Caki2 (cell line): ENCODE results near the gene NFIA. TPM values are rescaled to one million over a fixed set of nuclear protein-coding genes. Genes with fewer than 3 reads are reported as not detected.

Source experiments
- DNase-seq: peaks from one replicate; pipeline ENCODE4 v3.0.0-alpha.2; 2015; ENCODE audit warnings: low read depth
- in situ Hi-C: cut with HindIII; loops from 2 replicates; pipeline ENCODE4 v1.10.0; 2016; ENCODE audit warnings: low sequenced_read_pairs, low pct_unique_long_range_greater_than_20kb, mixed read lengths
- total RNA-seq: library from RNA; depleted of rRNA; stranded (reverse); fragments of >200 nt; shearing (Covaris generic); gene quantifications from 2 replicates; pipeline ENCODE4 v1.2.3, GENCODE V29; 2014; ENCODE audit warnings: low replicate concordance

Gene NFIA
- total RNA-seq, 1 experiment from 2014 or later = 8.7 TPM

GRCh38 chr1:61315011-61315410 lies 232.7 kb downstream of the NFIA start:
- in situ Hi-C loops = no loop called here
- DNase-seq = no peak

DNA sequence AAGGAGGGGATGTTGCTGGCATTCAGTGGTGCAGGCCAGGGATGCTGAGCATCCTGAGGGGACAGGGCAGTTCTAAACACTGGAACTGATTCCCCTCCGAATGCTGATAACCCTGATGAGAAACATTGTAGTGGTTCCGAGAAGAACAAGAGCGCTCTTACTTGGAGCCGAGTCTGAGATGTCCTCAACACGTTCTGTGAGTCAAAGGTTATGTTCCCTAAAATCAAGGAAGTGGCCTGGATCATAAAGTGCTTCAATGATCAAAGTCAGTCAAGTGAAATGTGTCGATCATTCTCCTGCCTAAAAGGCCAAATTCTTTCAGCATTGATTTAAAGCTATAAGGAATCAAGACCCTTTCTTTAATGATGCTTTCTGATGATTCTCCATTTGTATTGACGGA lies 234.1 kb downstream of the NFIA start:
- no peak for DNase-seq
- in situ Hi-C loops = no loop called here

- DNase-seq = peak; percentile 46
- in situ Hi-C loops = no loop called here
Measured at GRCh38 chr1:61318319-61319125, 236.2 kb downstream of the NFIA start.

DNA sequence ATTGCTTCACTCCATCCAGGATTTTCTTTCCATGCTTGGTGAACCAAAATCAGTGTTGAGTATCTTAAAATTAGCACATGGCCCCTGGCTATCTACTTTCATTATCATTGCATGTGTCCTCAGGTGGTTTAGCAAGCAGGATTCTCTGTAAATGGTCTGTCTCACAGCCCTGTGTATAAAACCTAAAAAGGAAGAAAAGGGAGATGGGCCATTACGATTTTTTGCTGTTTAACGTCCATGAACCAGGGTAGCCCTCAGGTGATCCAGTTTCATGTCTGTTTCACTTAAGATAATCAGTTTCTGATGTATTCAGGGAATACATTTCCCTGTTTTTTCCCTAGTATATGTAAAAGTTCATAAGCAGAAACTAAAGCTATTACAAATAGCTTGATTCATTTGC lies 238.2 kb downstream of the NFIA start:
- in situ Hi-C loops = no loop called here
- DNase-seq = no peak

DNA sequence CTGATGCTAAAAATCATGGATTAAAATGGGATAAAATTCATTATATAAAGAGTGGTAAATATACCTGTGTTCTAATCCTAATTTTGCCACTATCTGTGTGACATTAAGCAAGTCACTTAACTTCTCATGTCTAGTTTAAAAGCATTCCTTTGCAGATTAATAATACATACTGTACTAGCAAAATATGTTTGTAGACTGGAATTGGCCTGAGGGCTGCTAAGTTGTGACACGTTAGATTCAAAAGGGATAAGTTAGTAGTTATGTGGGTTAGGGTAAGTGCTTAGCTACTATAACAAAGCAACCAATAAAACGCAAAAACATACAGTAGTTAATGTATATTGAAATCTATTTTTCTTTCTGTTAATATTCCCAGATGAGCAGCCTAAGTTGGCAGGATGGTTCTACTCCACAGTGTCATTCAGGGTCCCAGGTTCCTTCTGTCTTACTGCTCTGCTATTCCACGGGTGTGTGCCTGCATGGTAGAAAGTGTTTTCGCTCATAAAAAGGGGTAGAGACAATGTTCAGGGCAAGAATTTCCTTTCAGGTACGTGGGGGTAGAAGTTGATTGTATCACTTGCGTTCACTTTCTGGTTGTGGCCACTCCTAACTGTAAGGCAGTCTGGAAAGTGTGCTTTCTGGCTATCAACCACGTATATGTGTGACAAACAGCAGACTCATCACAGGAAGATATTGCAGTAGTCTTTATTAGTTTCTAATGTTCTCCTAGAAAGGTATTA lies 239.8 kb downstream of the NFIA start:
- in situ Hi-C loops = no loop called here
- DNase-seq = no peak

DNA sequence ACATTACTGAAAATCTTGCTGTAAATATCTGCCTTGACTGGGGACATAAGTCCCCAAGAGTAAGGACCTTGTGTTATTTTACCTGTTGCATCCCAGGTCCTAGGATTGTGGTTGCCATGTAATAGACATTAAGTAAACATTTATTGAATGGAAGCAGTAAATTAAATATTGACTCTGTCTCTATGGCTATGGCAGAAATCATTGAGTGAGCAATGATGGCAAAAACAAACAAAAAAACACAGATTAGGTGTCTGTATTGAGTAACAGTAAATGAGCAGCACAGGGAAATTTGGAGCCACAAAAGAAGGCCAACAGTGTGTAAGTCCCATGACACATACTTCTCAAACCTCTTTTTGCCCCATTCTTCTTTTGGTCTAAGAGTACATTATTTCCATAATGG lies 240.4 kb downstream of the NFIA start:
- in situ Hi-C loops = no loop called here
- DNase-seq = no peak

DNA sequence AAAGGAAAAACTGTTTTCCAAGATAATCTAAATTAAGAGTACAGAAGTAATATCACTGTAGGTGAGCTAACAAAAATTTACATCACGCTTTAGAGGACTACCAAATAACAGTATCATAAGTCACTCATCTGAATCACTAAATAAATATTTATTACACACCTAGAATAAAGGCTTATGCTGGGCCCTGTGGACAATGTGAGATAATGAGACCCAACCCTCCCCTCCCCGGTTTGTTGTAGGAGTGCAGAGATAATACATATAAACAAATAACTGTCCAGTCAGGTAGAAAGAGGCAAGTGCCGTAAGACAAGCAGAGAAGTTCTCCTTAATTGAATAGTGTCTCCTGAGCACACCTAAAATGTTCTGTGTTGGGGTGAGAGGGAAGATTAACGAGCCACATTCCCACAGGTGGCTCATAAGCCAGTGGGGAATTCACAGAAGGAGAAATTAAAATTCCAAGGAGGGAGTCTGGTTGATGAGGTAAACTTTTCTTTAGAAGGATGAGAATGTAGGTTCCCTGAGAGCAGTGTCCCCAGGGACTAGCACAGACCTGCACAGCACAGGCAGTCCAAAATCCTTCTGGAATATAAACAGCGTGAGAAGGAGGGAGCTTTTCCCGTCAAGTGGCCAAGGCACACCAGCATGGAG lies 241.4 kb downstream of the NFIA start:
- no peak for DNase-seq
- in situ Hi-C loops = no loop called here

- DNase-seq = no peak
- in situ Hi-C loops = no loop called here
Measured at GRCh38 chr1:61326713-61327112, 244.4 kb downstream of the NFIA start.

DNA sequence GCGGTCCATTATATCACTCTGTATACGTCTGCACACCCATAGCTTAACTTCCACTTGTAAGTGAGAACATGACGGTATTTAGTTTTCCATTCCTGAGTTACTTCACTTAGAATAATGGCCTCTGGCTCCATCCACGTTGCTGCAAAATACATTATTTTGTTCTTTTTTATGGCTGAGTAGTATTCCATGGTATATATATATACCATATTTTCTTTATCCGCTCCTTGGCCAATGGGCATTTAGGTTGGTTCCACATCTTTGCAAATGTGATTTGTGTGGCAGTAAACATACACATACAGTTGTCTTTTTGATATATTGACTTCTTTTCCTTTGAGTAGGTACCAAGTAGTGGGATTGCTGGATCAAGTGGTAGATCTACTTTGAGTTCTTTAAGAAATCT lies 245.1 kb downstream of the NFIA start:
- DNase-seq = no peak
- in situ Hi-C loops = no loop called here

DNA sequence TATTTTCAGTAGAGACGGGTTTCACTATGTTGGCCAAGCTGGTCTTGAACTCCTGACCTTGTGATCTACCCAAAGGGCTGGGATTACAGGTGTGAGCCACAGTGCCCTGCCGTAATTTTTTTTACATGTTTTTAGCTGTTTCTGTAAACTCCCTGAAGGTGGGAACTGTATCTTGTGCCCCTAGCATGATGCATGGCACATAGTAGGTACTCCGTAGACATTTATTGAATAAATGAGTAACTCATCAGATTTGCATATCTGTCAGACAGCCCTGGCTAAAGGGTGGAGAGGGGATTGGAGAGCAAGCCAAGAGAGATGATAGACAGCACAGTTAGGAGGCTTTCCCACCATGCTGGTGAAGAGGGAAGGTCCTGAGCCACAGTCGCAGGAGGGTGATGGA lies 247.2 kb downstream of the NFIA start:
- no peak for DNase-seq
- in situ Hi-C loops = no loop called here

DNA sequence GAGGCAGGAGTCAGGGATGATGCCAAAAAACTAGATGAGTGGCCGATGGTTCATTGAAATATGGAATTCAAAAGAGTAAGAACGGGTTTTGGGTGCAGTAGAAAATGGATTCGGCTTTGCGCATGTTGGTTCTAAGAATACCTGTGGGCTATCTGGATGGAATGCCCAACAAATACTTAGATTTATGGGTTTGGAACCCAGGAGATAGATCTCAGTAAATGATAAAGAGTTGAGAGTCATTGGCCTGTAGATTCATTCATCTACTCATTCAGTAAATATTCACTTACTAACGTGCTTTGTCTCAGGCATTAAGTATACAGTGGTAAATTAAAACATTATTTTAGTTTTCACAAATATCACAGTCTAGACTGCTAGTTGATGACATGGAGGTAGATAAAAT lies 247.7 kb downstream of the NFIA start:
- no peak for DNase-seq
- in situ Hi-C loops = no loop called here

DNA sequence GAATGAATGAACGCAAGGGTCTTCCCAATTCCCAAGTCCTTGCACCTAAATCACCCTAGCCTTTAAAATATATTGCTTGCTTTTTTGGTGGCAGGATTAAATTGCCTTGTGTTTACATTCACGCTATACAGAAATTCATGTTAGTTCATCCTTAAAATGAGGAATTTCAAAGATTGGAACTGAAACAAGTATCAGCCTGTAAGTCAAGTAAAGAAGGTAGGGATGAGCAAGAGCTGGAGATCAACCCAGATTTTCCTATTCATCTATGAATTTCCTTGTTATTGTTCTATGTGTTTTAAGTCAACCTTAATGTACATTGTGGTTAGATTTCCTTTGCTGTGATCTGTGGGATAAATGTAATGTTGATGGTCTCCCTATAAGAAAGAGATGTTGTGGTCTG lies 248.2 kb downstream of the NFIA start:
- in situ Hi-C loops = no loop called here
- no peak for DNase-seq

GRCh38 chr1:61332196-61332753 lies 249.9 kb downstream of the NFIA start:
- in situ Hi-C loops = no loop called here
- no peak for DNase-seq

GRCh38 chr1:61332796-61333195 lies 250.4 kb downstream of the NFIA start:
- no peak for DNase-seq
- in situ Hi-C loops = no loop called here

- no peak for DNase-seq
- in situ Hi-C loops = no loop called here
Measured at GRCh38 chr1:61334718-61335589, 252.6 kb downstream of the NFIA start.

- in situ Hi-C loops = no loop called here
- DNase-seq = peak; percentile 9
Measured at GRCh38 chr1:61337037-61337436, 254.7 kb downstream of the NFIA start.

- in situ Hi-C loops = no loop called here
- no peak for DNase-seq
Measured at GRCh38 chr1:61337441-61337951, 255.1 kb downstream of the NFIA start.
